HG02870 (cell line): ENCODE results near the gene OR2T3.
"Not testable (repeated sequence)": the region's sequence is repeated elsewhere in the genome, so short reads cannot be mapped to it uniquely, and the experiment has no call there.

Experiments
- ATAC-seq: cut with Tn5 transposase; IDR thresholded peaks from one replicate; pipeline ENCODE4 v1.9.1; 2021; ENCODE audit warnings: mild to moderate bottlenecking, moderate library complexity; ENCODE audit not compliant: unreplicated experiment

OR2T3 gene, protein sequence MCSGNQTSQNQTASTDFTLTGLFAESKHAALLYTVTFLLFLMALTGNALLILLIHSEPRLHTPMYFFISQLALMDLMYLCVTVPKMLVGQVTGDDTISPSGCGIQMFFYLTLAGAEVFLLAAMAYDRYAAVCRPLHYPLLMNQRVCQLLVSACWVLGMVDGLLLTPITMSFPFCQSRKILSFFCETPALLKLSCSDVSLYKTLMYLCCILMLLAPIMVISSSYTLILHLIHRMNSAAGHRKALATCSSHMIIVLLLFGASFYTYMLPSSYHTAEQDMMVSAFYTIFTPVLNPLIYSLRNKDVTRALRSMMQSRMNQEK

DNA sequence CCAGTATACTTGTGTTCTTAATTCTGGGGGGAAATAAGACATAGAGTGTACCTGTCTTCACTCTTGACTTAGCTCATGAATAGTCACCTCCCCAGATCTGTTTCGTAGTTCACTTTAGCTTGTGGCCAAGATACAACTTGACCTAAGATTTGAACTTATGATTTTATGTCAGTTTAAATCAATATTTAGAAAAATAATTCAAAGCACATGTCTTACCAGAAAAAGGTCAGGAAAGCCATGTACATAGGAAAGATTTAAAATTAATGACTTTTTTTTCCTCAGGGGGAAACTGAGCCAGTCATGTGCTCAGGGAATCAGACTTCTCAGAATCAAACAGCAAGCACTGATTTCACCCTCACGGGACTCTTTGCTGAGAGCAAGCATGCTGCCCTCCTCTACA is at the start of gene OR2T3:
Gene OR2T3, plus strand, starts transcription at position 301 of the 400 bp plus-strand sequence. Its CDS starts 0 bp downstream, at position 301.
- ATAC-seq: not testable (repeated sequence)

DNA sequence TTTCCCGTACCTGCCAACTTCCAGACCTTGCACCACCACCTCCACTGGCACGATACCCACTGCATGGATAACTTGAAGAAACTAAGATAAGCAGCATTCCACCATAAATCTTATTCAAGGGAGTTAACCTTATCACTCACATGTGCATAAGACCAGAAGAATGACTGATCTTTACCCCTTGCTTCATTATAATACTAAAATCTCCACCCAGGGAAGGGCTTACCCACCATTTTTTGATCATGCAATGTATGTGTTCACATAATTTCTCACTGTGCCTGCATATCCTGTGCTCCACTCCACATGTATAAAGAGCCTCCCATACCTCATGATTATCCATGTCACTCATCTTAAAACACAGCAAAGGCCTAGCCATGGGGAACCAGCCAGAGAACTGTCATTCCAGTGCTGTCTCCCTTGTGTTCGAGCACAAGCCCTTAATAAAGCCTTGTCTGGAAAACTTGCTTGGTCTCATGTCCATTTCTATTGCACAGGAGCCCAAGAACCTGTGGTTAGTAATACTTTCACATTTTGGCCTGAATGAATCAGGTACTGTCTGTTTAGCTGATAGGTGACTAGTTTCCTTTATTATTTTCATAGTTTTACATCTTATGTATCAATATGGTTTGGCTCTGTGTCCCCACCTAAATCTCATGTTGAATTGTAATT is 45.5 kb upstream of the OR2T3 start:
- peak; percentile 40 for ATAC-seq

DNA sequence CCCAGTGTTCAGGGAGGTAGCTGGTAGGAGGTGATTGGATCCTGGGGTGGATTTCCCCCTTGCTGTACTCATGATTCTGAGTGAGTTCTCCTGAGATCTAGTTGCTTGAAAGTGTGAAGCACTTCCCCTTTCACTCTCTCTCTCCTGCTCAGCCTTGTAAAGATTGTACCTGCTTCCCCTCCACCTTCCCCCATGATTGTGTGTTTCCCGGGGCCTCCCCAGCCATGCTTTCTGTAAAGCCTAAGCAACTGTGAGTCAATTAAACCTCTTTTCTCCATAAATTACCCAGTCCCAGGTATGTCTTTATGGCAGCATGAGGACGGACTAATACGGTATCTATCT is 45.0 kb upstream of the OR2T3 start:
- ATAC-seq: peak; percentile 96

DNA sequence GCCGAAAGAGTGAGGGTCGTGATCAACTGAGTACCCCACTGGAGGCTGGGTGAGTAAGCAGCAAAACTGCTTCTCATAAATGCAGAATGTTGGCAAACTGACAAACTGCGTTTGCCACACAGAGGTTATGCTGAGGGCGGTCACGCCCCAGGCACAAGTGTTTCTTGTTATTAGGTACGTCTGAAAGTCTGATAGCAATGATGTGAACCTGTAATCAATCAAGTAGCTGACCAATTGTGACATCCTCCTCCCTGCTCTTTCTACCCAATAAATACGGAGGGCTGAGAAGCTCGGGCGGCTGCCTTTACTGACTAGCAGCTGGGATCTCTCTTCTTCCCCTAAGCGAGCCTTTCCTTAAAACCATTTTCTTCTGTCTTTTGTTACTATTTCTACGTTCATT is 41.5 kb upstream of the OR2T3 start:
- ATAC-seq: not testable (repeated sequence)

DNA sequence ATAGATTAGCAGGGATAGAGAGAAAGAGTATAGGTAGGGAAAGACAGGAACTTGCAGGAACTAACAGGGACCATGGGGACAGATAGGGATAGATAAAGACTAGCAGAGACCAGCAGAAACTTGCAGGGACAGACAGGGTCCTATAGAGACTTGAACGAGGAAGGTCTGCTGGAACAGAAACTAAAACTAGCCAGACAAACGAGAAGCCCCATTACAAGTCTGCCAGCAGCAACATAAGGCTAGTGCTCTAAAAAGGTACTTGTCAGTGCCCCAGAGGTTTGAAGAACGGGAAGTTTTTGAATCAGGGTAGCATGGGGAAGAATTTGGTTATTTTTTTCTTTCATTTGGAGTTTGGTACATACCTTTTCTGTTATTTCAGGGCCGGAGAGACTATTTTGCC is 41.0 kb upstream of the OR2T3 start:
- ATAC-seq: not testable (repeated sequence)

DNA sequence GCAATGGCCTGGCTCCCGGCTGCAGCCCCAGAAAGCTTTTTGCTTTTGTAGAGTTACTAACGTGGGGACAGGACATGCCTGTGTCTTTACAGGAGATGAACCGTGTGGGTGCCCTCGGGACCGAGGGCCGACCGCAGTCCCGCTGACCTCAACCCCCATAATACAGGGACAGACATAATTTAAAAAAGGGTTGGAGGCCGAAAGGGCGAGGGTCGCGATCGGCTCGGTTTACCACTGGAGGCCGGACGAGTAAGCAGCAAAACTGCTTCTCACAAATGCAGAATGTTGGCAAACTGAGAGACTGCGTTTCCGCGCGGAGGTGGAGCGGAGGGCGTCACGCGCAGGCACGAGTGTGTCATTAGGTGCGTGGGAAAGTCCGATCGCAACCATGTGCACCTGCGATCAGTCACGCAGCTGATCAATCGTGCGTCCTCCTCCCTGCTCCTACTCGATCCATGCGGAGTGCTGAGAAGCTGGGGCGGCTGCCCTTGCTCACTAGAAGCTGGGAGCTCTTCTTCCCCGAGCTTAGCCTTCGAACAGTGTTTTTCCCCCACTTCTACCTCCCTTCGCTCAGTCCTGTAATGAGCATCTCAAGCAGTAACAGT is 39.2 kb upstream of the OR2T3 start:
- not testable (repeated sequence) for ATAC-seq

DNA sequence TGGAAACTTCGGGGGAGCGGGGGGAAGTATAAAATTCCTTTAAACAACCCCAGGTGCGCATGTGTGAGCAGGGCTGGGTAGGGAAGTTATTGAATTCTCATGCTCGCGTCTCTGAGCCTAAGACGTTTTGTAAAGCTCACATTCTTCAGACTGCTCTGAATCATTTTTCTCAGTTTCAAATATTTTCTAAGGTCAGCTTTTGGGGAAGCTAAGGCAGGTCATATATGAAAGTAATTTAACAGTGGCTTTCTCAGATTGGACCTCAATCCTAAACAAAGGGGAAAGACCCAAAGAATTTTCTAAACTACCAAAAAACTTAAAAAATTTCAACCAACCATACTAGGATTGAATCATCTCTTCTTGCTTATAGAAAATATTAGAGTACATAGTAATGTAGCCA is 38.2 kb upstream of the OR2T3 start:
- not testable (repeated sequence) for ATAC-seq

DNA sequence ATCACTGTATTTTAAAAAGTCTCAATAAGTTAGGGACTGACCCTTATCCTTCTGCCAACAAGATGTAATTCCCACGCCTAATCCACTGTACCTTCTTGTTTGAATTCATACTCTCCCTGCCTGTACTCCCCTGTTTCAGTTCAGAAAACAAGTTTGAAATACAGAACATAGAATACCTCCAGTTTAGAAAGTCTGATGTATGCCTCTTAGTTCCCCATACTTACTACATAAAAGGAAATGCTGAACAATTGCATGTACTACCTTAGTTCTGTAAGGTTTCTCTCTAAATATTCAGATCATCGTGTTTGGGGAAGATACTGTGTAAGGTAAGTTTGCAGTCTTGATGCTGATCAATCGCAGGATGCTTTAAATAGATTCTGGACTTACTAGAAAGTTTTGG is 36.8 kb upstream of the OR2T3 start:
- ATAC-seq: peak; percentile 74

DNA sequence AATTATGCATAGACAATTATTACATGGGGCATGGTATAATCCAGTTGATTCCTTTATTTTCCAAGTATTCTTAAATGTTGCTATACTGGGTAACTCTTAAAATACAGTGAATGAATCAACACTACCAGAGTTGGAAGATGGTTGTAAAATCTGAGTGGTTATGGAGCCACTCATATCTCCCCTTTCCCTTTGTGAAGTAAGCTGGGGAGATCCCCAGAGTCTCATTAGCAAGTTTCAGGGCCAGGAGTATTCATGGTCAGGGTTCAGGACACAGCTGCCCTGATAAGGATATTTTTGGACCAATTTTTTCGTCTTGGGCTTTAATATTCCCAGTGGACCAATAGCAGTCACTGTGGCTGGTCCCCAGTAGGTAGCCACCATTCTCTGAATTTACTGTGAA is 34.5 kb upstream of the OR2T3 start:
- peak; percentile 34 for ATAC-seq

DNA sequence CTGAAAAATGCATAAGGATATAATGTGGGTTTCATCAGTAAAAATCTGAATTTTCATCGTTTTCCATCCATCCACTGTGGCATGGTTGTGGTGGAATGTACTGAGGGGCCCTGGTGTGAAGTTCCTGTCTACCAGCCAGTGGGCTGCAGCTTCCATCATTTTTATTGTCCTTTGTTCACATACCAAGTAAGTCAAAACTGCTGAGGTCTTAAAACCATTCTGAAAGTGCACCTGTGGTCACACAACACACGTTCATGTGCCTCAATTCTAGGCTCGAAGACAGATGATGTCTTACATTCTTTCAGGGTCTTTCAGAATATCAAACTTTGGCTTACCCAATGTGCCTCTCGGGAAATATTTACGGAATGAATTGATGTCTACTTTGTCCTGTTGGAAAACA is 33.9 kb upstream of the OR2T3 start:
- ATAC-seq: not testable (repeated sequence)

DNA sequence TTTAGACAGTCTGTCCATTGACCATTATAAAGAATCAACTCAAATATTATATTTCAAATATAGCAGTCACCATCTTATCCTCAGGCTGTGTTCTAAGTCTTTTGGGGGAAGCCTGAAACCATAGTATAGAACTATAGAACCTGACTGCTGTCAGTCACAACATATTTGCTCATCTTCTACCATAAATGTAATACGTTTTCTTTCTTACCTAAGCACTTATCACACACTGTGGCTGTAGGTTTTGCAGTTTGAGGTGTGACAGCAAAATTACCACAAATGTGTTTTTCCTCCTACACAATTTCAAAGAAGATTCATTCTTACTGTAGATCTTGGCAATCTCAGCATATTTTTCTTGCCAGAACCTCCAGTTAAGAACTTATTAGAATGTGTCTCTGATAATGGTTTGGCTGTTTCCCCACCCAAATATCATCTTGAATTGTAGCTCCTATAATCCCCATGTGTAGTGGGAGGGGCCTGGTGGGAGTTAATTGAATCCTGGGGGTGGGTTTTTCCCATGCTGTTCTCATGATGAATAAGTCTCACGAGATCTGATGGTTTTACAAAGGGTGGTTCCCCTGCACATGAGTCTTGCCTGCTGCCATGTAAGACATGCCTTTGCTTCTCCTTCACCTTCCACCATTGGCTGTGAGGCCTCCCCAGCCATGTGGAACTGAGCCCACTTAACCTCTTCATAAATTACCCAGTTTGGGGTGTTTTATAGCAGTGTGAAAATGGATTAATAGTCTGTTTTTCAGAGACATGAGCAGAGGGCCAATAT is 30.5 kb upstream of the OR2T3 start:
- ATAC-seq: not testable (repeated sequence)

DNA sequence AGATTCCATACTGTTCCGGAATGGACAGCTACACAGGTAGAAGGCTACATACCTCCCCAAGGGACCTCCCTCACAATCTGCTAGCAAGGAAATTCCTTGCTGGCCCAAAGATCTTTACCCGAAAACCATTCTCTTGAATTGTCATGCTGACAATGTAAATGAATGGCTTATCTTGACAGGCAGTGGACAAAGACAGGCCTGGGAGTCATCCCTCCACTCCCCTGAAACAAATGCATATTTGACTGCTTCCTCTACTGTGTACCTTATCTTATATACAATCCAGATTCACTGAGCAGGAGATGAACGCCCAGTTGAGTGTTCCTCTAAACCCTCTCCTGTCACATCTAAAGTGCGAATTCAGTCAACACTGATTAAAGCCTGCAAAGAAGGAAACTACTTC is 28.5 kb upstream of the OR2T3 start:
- ATAC-seq: not testable (repeated sequence)

DNA sequence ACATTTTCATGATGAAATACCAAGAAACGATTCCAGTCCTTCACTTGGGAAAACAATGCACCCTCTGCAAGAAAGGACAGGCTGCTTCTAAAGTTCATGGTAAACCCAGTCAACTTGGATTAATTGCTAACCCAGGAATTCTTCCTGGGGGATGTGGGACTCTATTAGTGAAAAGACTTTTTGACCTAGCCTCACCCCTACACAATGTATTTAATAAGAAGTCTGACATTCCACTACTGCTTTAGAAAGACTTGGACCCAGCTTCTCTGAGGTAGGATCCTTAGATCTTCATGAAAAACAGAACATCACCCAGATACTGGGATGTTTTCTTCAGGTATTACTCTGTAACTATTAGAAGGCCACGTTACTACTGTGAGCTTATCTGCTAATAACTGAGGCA is 27.8 kb upstream of the OR2T3 start, which contains the start of gene OR2T2:
Gene OR2T2, plus strand, starts transcription at position 239 of the 400 bp plus-strand sequence. CDS start 7,161 bp downstream, outside the sequence.
- not testable (repeated sequence) for ATAC-seq

DNA sequence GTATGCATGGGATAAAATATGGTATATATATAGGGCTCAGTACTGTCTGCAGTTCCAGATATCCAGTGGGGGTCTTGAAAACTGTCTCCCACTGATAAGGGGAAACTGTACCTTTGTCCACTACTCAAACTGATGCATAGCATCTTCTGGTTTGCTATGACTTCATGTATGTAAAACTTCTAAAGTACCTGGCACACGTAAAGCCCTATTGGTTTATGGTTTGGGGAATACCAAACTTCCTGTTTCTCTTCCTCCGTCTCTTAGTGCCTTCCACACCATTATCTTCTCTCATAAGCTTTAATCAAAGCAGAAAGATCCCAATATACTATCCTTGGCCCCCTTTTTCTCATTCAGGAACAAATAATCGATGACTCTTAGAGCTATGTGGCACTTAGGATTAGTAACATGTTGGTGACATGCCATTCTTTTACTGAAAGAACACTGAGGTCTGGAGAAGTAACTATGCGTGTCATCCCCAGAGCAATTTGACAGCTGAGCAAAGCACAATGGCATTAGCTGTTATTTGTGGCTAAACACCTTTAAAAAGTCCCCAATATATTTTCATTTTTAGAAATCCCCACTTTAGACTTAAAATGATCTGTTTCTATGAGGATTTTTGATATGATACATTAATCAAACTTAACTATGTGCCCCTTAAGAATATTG is 24.6 kb upstream of the OR2T3 start:
- peak; percentile 44 for ATAC-seq

DNA sequence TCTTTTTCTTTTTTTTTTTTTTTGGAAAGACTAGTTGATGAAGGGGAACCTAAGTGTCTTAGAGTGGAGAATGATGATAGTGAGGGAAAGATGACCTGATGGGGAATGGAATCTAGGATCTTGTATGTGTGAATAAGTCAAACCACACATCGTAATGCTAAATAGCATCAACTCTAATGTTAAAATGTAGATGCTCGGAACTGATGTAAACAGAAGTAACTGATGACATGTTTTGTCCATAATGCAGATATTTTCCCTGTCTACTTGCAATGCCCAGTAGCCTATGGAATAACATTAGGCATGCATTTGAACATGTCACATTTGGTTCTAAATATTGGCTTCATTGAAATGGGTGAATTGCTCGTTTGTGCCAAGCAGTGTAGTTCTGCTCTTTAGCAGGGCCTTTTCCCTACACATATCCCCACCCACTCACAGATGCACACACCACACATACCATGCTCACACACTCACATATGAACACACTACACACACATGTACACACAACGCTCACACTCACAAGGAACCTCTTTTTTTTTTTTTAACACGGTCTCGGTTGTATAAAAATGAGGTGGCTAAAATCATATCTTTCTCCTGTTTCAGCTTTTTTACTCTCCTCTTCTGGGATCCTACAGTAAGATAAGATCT is 23.2 kb upstream of the OR2T3 start:
- peak; percentile 0 for ATAC-seq

DNA sequence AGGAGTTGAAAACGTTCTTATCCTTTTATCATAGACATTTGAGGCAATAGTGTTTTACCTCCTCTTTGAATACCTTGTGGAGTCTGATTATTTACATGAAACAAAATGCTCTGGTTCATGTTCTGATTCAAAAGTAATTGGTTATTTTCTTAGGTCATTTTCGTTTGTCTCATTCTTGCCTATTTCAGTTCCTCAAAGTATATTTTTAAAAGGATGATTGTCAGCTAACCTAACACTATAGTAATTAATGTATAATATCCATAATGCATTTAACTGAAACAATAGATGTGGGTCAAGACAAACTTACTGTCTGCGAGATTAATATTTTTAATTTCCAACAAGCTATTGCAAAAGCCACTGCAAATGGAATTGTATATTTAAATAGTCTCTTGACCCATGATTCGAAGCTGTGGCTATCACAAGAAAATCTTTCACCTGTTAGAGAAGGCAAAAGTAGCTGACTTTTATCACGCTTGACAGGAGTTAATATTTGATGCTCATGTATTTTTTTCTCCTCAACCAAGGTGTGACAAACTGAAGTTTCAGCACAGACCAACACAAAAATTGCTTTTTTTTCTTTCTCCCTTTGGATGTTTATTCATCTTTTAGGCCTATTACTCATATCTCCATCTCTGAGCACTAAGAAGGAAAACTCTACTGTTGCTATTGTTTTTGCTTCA is 22.5 kb upstream of the OR2T3 start:
- ATAC-seq: peak; percentile 69

DNA sequence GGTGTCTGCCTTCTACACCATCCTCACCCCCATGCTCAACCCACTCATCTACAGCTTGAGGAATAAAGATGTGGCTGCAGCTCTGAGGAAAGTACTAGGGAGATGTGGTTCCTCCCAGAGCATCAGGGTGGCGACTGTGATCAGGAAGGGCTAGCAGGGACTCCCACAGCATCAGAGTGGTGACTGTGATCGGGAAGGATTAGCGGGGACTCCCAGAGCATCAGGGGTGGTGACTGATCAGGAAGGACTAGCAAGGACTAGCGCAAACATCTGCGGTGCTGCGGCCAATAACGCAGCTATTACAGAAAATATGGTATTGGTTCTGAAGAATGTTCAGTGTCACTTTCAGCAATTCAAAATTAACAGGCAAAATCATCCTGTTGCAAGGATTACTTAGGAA is 19.5 kb upstream of the OR2T3 start:
- not testable (repeated sequence) for ATAC-seq

DNA sequence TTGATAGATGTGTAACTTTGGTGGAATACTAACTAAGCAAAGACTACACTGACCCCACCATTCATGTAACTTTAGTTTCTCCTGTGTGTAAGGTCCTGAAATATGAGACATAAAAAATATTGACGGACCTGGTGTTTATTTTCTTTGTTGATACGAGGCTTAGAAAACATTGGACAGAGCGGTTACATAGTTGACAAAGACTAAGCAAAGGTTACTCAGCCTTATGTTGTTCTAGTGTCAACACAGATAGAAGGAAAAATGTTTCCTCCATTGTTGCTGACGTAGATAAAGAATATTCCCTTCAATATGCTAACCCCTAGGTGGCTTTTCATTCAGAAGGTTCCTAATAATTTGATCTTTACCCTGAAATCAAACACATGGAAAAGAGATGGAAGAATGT is 18.1 kb upstream of the OR2T3 start:
- ATAC-seq: not testable (repeated sequence)

DNA sequence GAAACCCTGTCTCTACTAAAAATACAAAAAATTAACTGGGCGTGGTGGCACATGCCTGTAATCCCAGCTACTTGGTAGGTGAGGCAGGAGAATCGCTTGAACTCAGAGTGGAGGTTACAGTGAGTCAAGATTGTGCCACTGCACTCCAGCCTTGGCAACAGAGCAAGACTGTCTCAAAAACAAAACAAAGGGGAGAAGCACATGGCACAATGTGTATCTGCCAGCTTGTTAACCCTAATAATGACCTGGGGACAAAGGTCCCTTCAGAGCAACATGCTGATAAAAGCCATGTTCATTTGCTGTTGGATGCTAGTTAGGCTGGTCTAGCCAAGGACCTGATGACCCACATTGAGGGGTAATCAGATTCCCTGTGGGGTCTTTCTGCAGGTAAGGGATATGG is 16.5 kb upstream of the OR2T3 start:
- not testable (repeated sequence) for ATAC-seq

DNA sequence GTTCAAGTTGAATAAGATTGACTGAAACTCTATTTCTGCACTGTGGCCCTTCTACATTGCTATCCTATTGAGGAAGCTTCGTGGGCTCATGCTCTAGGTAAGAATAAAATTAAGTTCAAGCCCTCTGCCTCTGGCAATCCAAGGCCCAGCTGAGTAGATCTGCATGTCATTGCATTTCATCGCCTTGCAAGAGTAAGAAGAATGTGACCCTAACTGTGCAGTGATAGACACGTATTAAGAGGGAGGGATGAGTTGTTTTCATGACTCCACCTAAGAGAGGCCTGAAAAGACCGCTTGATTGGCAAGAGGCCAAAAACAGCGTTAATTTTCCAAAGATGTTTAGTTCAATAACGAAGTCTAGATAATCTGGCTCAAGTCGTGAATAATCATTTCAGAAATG is 14.0 kb upstream of the OR2T3 start:
- not testable (repeated sequence) for ATAC-seq
